ENCODE results near the gene ST6GAL1.

ST6GAL1 gene

DNA sequence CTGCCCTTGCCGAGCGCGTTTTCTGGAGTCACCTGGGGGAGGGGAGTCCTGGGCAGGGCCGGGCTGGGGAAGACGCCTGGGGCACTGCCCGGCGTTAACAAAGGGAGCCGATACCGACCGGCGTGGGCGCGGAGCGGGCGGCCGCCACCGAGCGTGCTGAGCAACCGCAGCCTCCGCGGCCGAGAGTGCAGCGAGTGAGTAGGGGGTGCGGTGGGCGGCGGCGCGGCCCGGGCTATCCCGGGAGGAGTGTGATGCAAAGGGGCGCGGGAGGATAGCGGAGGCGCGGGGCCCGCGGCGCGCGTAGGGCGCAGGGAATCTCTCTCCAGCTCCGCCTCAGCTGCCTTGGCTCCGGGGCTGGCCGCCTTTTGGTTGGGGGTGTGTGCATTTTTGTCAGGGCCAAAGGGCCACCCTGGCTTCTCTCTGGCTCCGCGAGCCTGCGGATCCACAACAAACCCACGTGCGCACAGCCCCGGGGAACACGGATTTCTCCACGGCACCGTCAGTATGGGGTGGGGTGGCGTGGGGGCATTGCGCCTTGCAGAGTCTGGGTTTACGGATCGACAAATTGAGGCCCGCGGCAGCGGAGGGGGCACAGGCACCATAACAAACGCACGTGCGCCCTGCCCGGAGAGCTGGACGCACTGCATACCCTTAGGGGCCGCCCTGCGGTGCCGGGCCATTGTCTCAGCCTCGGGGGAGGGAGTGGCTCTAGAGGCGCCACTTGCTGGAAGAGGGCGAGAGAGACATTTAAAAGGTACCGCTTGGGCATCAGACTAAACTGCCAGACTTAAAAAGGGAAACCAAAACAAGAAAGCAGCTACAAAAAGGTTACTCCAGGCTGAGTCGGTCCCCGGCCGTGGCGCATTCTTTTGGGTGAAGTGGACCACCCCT, 560 bp downstream of the ST6GAL1 start:
- H3K4me1 ChIP-seq, result no peaks in the 10 kb centered on the region; the same call in 1 of the 2 replicates
- DNase-seq, result peak; percentile 70
- H3K9me3 ChIP-seq, result no peaks in the 10 kb centered on the region
- H3K36me3 ChIP-seq, result peaks cover 6% of the 10 kb centered on the region
- no peaks in the 10 kb centered on the region for H3K27me3 ChIP-seq
- TF ChIP-seq, protein P1, sequence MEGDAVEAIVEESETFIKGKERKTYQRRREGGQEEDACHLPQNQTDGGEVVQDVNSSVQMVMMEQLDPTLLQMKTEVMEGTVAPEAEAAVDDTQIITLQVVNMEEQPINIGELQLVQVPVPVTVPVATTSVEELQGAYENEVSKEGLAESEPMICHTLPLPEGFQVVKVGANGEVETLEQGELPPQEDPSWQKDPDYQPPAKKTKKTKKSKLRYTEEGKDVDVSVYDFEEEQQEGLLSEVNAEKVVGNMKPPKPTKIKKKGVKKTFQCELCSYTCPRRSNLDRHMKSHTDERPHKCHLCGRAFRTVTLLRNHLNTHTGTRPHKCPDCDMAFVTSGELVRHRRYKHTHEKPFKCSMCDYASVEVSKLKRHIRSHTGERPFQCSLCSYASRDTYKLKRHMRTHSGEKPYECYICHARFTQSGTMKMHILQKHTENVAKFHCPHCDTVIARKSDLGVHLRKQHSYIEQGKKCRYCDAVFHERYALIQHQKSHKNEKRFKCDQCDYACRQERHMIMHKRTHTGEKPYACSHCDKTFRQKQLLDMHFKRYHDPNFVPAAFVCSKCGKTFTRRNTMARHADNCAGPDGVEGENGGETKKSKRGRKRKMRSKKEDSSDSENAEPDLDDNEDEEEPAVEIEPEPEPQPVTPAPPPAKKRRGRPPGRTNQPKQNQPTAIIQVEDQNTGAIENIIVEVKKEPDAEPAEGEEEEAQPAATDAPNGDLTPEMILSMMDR (IDR thresholded peaks at IDR 0.05; ENCODE audit: low read depth, low read length), result peak; percentile 15; the same call in 1 of the 2 replicates
- H3K4me3 ChIP-seq (ENCODE audit: low read depth, low read length), result peak overlapping the region; percentile 74

DNA sequence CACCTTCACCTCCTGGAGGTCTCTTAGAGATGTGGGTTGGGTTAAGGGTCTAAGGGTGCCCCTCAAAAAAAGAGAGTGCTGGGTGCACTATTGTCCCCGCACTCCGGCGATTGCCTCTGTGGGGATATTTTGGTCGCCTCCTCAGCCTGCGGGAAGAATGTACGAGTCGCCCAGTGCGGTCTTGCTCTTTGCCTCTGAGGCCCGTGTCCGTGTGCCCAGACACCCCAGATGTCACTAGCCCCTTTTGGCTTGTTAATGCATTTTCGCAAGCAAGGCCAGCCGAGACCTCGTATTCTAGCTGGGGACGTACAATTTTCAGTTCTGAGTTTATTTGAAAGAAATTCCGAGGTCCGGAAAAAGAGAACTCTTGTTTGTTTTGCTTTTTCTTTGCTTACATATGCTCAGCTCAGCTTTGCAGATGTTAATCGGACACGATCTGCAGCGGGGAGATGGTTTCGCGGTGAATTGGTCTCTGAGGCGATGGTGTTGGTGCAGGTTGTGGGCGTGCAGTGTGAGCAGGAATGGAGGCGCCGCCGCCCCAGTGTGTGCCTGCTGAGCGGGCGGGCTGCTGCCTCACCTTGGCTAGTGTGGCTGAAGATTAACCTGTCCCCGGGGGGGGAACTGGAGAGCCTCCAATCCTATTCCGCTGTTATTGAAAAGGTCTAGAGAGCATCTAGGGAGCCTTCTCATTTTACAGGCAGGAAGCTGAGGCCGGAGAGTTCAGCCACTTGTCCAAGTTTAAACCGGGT, 1.4 kb downstream of the ST6GAL1 start:
- TF ChIP-seq, protein P1 (IDR thresholded peaks at IDR 0.05; ENCODE audit: low read depth, low read length), result no peak
- Histone ChIP-seq H3K4me3 (ENCODE audit: low read depth, low read length) (peak overlapping the region; percentile 74), H3K9me3 (no peaks in the 10 kb centered on the region), H3K36me3 (peaks cover 6% of the 10 kb centered on the region), H3K27me3 (no peaks in the 10 kb centered on the region), H3K4me1 (no peaks in the 10 kb centered on the region; the same call in 1 of the 2 replicates)
- no peak for DNase-seq

DNA sequence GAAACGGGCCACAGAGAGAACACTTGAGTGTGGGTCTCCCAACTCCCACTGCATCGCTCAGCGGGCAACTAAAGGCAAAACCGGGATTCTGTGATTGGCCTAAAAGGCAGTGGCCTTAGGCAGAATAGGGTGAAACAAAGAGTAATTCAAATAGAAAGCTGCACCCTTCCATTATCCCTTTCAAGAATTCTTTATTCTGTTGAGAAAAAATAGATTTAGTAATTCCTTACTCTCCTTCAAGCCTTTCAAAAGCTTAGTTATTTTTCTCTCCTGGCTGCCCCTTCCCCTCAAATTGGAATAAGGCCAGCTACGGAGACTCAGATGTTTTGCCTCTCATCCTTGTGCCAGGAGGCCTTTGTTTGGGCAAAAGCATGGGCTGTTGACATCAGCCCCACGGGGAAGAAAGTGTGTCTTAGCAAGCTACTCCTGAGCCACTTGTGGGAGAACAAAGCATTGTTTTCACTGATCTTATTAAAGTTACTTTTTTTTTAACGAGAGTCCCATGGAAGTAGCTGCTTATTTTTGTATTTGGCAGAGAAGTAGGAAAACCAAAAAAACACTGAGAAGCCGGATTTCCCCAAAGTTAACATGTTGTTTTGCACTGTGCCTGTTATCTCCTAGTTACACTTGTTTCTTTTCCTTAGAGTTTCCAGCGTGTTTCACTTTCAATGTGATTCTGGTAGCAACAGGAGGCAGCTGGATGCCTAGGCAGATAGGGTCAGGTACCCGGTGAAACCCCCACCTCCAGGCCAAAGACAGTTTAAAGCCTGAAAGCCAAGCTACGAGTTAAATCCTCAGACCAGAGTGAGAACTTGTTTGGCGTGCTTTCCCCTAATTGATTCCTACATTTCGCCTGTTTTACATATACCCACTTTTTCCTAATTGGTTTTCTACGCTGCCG, 2.2 kb downstream of the ST6GAL1 start:
- Histone ChIP-seq H3K4me1 (no peaks in the 10 kb centered on the region; the same call in 1 of the 2 replicates), H3K9me3 (no peaks in the 10 kb centered on the region), H3K36me3 (peaks cover 6% of the 10 kb centered on the region), H3K4me3 (ENCODE audit: low read depth, low read length) (peak overlapping the region; percentile 74), H3K27me3 (no peaks in the 10 kb centered on the region)
- TF ChIP-seq, protein P1 (IDR thresholded peaks at IDR 0.05; ENCODE audit: low read depth, low read length), result no peak
- no peak for DNase-seq

DNA sequence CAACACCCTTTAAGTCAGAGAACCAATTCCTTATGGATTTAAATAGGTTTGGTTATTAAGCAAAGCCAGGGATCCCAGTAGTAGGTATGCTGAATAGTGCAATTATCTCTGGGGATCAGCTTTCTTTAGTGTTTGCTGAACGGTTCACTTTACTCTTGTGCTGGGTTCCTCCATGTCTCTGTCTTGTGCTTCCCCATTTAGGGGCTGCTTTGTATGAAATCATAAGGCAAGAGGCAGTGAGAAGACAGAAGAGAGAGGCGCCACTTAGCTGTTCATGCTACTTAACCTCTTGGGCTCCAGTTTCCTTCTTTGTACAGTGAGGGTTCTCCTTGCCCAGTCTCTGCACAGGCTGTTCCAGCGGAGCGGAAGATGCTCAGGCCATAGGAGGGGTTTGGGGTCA, 3.5 kb downstream of the ST6GAL1 start:
- H3K27me3 ChIP-seq, result no peaks in the 10 kb centered on the region
- peaks cover 3% of the 10 kb centered on the region for H3K4me1 ChIP-seq
- peaks cover 6% of the 10 kb centered on the region for H3K36me3 ChIP-seq
- H3K4me3 ChIP-seq (ENCODE audit: low read depth, low read length), result no peak overlapping the region
- TF ChIP-seq, protein P1 (IDR thresholded peaks at IDR 0.05; ENCODE audit: low read depth, low read length), result no peak
- H3K9me3 ChIP-seq, result no peaks in the 10 kb centered on the region
- no peak for DNase-seq

DNA sequence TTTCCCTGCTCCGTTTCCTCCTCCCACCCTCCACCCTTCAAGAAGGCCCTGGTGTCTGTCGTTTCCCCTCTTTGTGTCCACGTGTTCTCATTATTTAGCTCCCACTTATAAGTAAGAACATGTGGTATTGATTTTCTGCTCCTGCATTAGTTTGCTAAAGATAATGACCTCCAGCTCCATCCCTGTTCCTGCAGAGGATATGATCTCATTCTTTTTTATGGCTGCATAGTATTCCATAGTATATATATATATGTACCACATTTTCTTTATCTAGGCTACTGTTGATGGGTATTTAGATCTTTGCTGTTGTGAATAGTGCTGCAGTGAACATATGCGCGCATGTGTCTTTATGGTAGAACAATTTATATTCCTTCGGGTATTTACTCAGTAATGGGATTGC, 4.8 kb downstream of the ST6GAL1 start:
- TF ChIP-seq, protein P1 (IDR thresholded peaks at IDR 0.05; ENCODE audit: low read depth, low read length), result no peak
- H3K36me3 ChIP-seq, result peaks cover 6% of the 10 kb centered on the region
- no peak for DNase-seq
- H3K4me1 ChIP-seq, result peaks cover 3% of the 10 kb centered on the region
- no peaks in the 10 kb centered on the region for H3K9me3 ChIP-seq
- H3K27me3 ChIP-seq, result no peaks in the 10 kb centered on the region
- H3K4me3 ChIP-seq (ENCODE audit: low read depth, low read length), result no peak overlapping the region

Data from BE2C (cell line).